H1 (cell line): ENCODE results near the gene IL36RN. TPM values are rescaled to one million over a fixed set of nuclear protein-coding genes. Genes with fewer than 3 reads are reported as not detected.

Experiments used
- CTCF ChIA-PET: fragments of 300-600 bp; sonication (Branson Sonifier 250); formaldehyde crosslinking; loops from one replicate; lab custom pipeline; 2021; ENCODE audit not compliant: partially characterized antibody; lab: Charles Lee
- POLR2A ChIA-PET: fragments of 300-600 bp; sonication (Branson Sonifier 250); formaldehyde crosslinking; loops from one replicate; lab custom pipeline; 2021; ENCODE audit warnings: inconsistent platforms; ENCODE audit not compliant: partially characterized antibody; lab: Charles Lee
- DNase-seq, 2 experiments: peaks; one replicate each; pipeline versions ENCODE4 v3.0.0 to v3.0.0-alpha.2; 2010 to 2022; ENCODE audit warnings: low spot score in 2 of 2, low read depth in 1 of 2, mixed read lengths in 1 of 2
- FAIRE-seq: peaks from 2 replicates; lab custom pipeline; 2011; peaks lifted over from hg19 to GRCh38; lab: Jason Lieb, UNC
- H2AFZ ChIP-seq: 2 replicates; pipeline ENCODE4 v1.8.1; 2012; ENCODE audit warnings: low read length, inconsistent platforms
- H2AK5ac ChIP-seq: 2 replicates; pipeline ENCODE4 v1.6.1; 2013; ENCODE audit warnings: low read depth, low read length
- H2BK120ac ChIP-seq: replicated peaks from 2 replicates; pipeline ENCODE3; 2013; ENCODE audit warnings: low read depth, low read length, inconsistent platforms
- H2BK12ac ChIP-seq: 2 replicates; pipeline ENCODE4 v1.6.1; 2013; ENCODE audit warnings: low read depth, low read length
- H2BK15ac ChIP-seq: 2 replicates; pipeline ENCODE4 v1.6.1; 2013; ENCODE audit warnings: low read length
- H2BK20ac ChIP-seq: 2 replicates; pipeline ENCODE4 v1.6.1; 2013; ENCODE audit warnings: low read length
- H2BK5ac ChIP-seq: 2 replicates; pipeline ENCODE4 v1.6.1; 2013; ENCODE audit warnings: low read depth, low read length
- H3K14ac ChIP-seq: 2 replicates; pipeline ENCODE4 v1.6.1; 2013; ENCODE audit warnings: inconsistent platforms; ENCODE audit not compliant: insufficient read length
- H3K18ac ChIP-seq: 2 replicates; pipeline ENCODE4 v1.6.1; 2013; ENCODE audit warnings: low read length; ENCODE audit errors: extremely low read depth
- H3K23ac ChIP-seq: 2 replicates; pipeline ENCODE4 v1.6.1; 2013; ENCODE audit warnings: inconsistent platforms; ENCODE audit not compliant: insufficient read length
- H3K23me2 ChIP-seq: 2 replicates; pipeline ENCODE4 v1.6.1; 2013; ENCODE audit warnings: low read depth, low read length
- H3K27ac ChIP-seq: 2 replicates; pipeline ENCODE4 v1.6.1; 2011; ENCODE audit warnings: low read depth, low read length, inconsistent platforms
- H3K27me3 ChIP-seq, 4 experiments: replicated peaks in 1 of 4; 1 replicate in 1 of 4; 2 replicates in 3 of 4; pipeline versions ENCODE4 v1.6.1 to v1.8.1; 2011 to 2013; ENCODE audit warnings: low read length in 3 of 4, mild to moderate bottlenecking in 3 of 4, inconsistent platforms in 2 of 4, mixed read lengths in 2 of 4, moderate library complexity in 1 of 4; ENCODE audit not compliant: control insufficient read depth in 3 of 4, insufficient read depth in 3 of 4; ENCODE audit errors: extremely low read depth in 1 of 4
- H3K36me3 ChIP-seq, 4 experiments: 2 replicates each; pipeline versions ENCODE4 v1.6.1 to v1.8.1; 2011 to 2013; ENCODE audit warnings: mild to moderate bottlenecking in 4 of 4, low read length in 3 of 4, moderate library complexity in 2 of 4, control low read depth in 1 of 4, inconsistent platforms in 1 of 4; ENCODE audit not compliant: insufficient read depth in 4 of 4, control insufficient read depth in 2 of 4
- H3K4ac ChIP-seq: replicated peaks from 2 replicates; pipeline ENCODE3; 2013; ENCODE audit warnings: low read length, low read depth, mixed read lengths, inconsistent platforms; ENCODE audit not compliant: insufficient read length
- H3K4me1 ChIP-seq, 4 experiments: replicated peaks in 1 of 4; 1 replicate in 1 of 4; 2 replicates in 3 of 4; pipeline versions ENCODE4 v1.6.1 to v1.8.1; 2011 to 2013; ENCODE audit warnings: low read length in 3 of 4, inconsistent platforms in 2 of 4, mixed read lengths in 1 of 4; ENCODE audit not compliant: insufficient read depth in 4 of 4, control insufficient read depth in 3 of 4
- H3K4me2 ChIP-seq, 2 experiments: 2 replicates each; pipeline versions ENCODE4 v1.6.1 to v1.8.1; 2011 to 2013; ENCODE audit warnings: low read depth in 2 of 2, low read length in 2 of 2, control low read depth in 1 of 2, inconsistent platforms in 1 of 2, mild to moderate bottlenecking in 1 of 2; ENCODE audit not compliant: insufficient read depth in 1 of 2
- H3K4me3 ChIP-seq, 4 experiments: fragments of 200-600, 300-600 bp in 1 of 4; sonication (generic), shearing (Covaris generic), sonication (Bioruptor Twin) in 1 of 4; 2 replicates each; pipeline versions ENCODE4 v1.5.1 to v1.8.1; 2011 to 2016; ENCODE audit warnings: low read length in 4 of 4, low read depth in 3 of 4, control low read depth in 2 of 4, inconsistent platforms in 2 of 4, mild to moderate bottlenecking in 2 of 4, mixed read lengths in 1 of 4, moderate library complexity in 1 of 4; ENCODE audit not compliant: insufficient read depth in 2 of 4; ENCODE audit errors: extremely low read depth in 1 of 4
- H3K56ac ChIP-seq: replicated peaks from 2 replicates; pipeline ENCODE3; 2013; ENCODE audit warnings: low read depth, mild to moderate bottlenecking, mixed read lengths, low read length, inconsistent platforms; ENCODE audit not compliant: insufficient read length
- H3K79me1 ChIP-seq: 2 replicates; pipeline ENCODE4 v1.6.1; 2013; ENCODE audit warnings: low read depth, low read length, control low read depth
- H3K79me2 ChIP-seq, 2 experiments: 2 replicates each; pipeline versions ENCODE4 v1.6.1 to v1.8.1; 2012 to 2013; ENCODE audit warnings: low read length in 2 of 2, mild to moderate bottlenecking in 2 of 2, inconsistent platforms in 1 of 2; ENCODE audit not compliant: insufficient read depth in 2 of 2, control insufficient read depth in 1 of 2
- H3K9ac ChIP-seq, 4 experiments: replicated peaks in 1 of 4; 1 replicate in 1 of 4; 2 replicates in 3 of 4; pipeline versions ENCODE4 v1.6.1 to v1.8.1; 2011 to 2013; ENCODE audit warnings: low read depth in 3 of 4, low read length in 3 of 4, control low read depth in 2 of 4, mild to moderate bottlenecking in 2 of 4, moderate library complexity in 2 of 4, inconsistent platforms in 1 of 4; ENCODE audit errors: extremely low read depth in 1 of 4
- H3K9me3 ChIP-seq, 2 experiments: 2 replicates each; pipeline versions ENCODE4 v1.6.1 to v1.8.1; 2012 to 2013; ENCODE audit warnings: mild to moderate bottlenecking in 2 of 2, moderate library complexity in 2 of 2, control low read depth in 1 of 2, inconsistent platforms in 1 of 2, low read depth in 1 of 2, low read length in 1 of 2, mixed read lengths in 1 of 2; ENCODE audit not compliant: insufficient read depth in 2 of 2
- H4K20me1 ChIP-seq, 2 experiments: replicated peaks in 1 of 2; 2 replicates each; pipeline versions ENCODE3 to v1.8.1; 2011 to 2013; ENCODE audit warnings: inconsistent platforms in 2 of 2, low read length in 2 of 2, mild to moderate bottlenecking in 1 of 2; ENCODE audit not compliant: insufficient read depth in 2 of 2, control insufficient read depth in 1 of 2
- H4K5ac ChIP-seq: 2 replicates; pipeline ENCODE4 v1.6.1; 2013; ENCODE audit warnings: low read length, low read depth, mixed read lengths, inconsistent platforms; ENCODE audit not compliant: insufficient read length
- H4K8ac ChIP-seq: 2 replicates; pipeline ENCODE4 v1.8.0; 2013; ENCODE audit warnings: mild to moderate bottlenecking, moderate library complexity, low read length, inconsistent platforms; ENCODE audit not compliant: insufficient read depth; ENCODE audit errors: extremely low read depth
- H4K91ac ChIP-seq: replicated peaks from 2 replicates; pipeline ENCODE3; 2013; ENCODE audit warnings: low read length, mixed read lengths, inconsistent platforms; ENCODE audit not compliant: insufficient read length
- BACH1 ChIP-seq: IDR thresholded peaks from 2 replicates; pipeline ENCODE4 v1.6.1; 2012; ENCODE audit warnings: low read length, improper control_type of control experiment
- CHD2 ChIP-seq: IDR thresholded peaks from 2 replicates; pipeline ENCODE4 v1.6.1; 2012; ENCODE audit warnings: low read length, improper control_type of control experiment
- EP300 ChIP-seq, 2 experiments: IDR thresholded peaks; 1 replicate in 1 of 2; 2 replicates in 1 of 2; pipeline ENCODE4 v1.6.1; 2011 to 2012; ENCODE audit warnings: low read depth in 2 of 2, low read length in 2 of 2, mild to moderate bottlenecking in 2 of 2, borderline replicate concordance in 1 of 2, inconsistent platforms in 1 of 2, moderate library complexity in 1 of 2
- GTF2F1 ChIP-seq: IDR thresholded peaks from 2 replicates; pipeline ENCODE4 v1.6.1; 2012; ENCODE audit warnings: low read depth, low read length, improper control_type of control experiment, borderline replicate concordance
- JUN ChIP-seq: IDR thresholded peaks from 2 replicates; pipeline ENCODE4 v1.6.1; 2011; ENCODE audit warnings: low read depth, mild to moderate bottlenecking, improper control_type of control experiment, low read length
- JUND ChIP-seq: IDR thresholded peaks from 2 replicates; pipeline ENCODE4 v1.6.1; 2011; ENCODE audit warnings: mild to moderate bottlenecking, improper control_type of control experiment, low read length
- KDM4A ChIP-seq: IDR thresholded peaks from one replicate; pipeline ENCODE4 v1.7.1; 2012; ENCODE audit warnings: low read depth, mild to moderate bottlenecking, moderate library complexity, low read length, inconsistent platforms; ENCODE audit not compliant: severe bottlenecking
- MAFK ChIP-seq: IDR thresholded peaks from 2 replicates; pipeline ENCODE4 v1.6.1; 2012; ENCODE audit warnings: low read depth, mild to moderate bottlenecking, improper control_type of control experiment, low read length
- MAX ChIP-seq: IDR thresholded peaks from 2 replicates; pipeline ENCODE4 v1.6.1; 2012; ENCODE audit warnings: inconsistent platforms
- NANOG ChIP-seq: IDR thresholded peaks from 2 replicates; pipeline ENCODE4 v1.6.1; 2011; ENCODE audit warnings: low read length, low read depth, mild to moderate bottlenecking, inconsistent platforms; ENCODE audit not compliant: insufficient read depth, poor library complexity, severe bottlenecking
- RFX5 ChIP-seq: IDR thresholded peaks from 2 replicates; pipeline ENCODE4 v1.6.1; 2011; ENCODE audit warnings: low read depth, low read length, improper control_type of control experiment, borderline replicate concordance
- RNF2 ChIP-seq: fragments of 200-900, 300-1000 bp; sonication (generic); IDR thresholded peaks from 2 replicates; pipeline ENCODE4 v1.7.1; 2016; ENCODE audit warnings: borderline replicate concordance, low read depth, mild to moderate bottlenecking, antibody characterized with exemption, low read length; ENCODE audit not compliant: poor library complexity, severe bottlenecking; ENCODE audit errors: missing control alignments
- SIRT6 ChIP-seq: IDR thresholded peaks from one replicate; pipeline ENCODE4 v1.7.1; 2012; ENCODE audit warnings: low read length, inconsistent platforms
- TBP ChIP-seq: IDR thresholded peaks from 2 replicates; pipeline ENCODE4 v1.6.1; 2011; ENCODE audit warnings: low read depth, low read length, improper control_type of control experiment
- WGBS, 2 experiments: shearing (Covaris generic) in 1 of 2; methylation state at CpG; one replicate each; pipeline versions ENCODE4 v1.1.6 to v1.1.7; 2013 to 2015; ENCODE audit warnings: low lambda C conversion rate in 2 of 2, mixed read lengths in 2 of 2, inconsistent platforms in 1 of 2, low coverage in 1 of 2, missing lambda C conversion rate in 1 of 2; ENCODE audit not compliant: insufficient replicate concordance in 2 of 2, insufficient coverage in 1 of 2, insufficient read length in 1 of 2; ENCODE audit errors: extremely low coverage in 1 of 2, missing lambda C conversion rate in 1 of 2; 5-methylcytosine and 5-hydroxymethylcytosine counted together
- polyA plus RNA-seq, 7 experiments: library from polyadenylated mRNA; depleted of rRNA in 3 of 7; stranded (reverse) in 5 of 7; unstranded in 2 of 7; fragments of >200 nt in 5 of 7; fragments of 200-250 nt in 2 of 7; gene quantifications; 1 replicate in 5 of 7; 2 replicates in 1 of 7; 4 replicates in 1 of 7; pipeline versions ENCODE4 v1.2.1 to v1.2.3, GENCODE V29; 2011 to 2013; ENCODE audit warnings: missing spikeins in 2 of 7, mixed read lengths in 2 of 7
- total RNA-seq: library from RNA; stranded (reverse); fragmentation: NEBNext Ultra II Directional; extraction: Animal tissue kit (Norgen Biotek cat#: 25700); gene quantifications from 2 replicates; pipeline ENCODE4 v1.2.1, GENCODE V29; 2021

Gene IL36RN
- total and polyA plus RNA-seq, 2 of the 8 experiments (the other 6 are each of a cell fraction or from before 2014, with no cell fraction given): not detected

DNA sequence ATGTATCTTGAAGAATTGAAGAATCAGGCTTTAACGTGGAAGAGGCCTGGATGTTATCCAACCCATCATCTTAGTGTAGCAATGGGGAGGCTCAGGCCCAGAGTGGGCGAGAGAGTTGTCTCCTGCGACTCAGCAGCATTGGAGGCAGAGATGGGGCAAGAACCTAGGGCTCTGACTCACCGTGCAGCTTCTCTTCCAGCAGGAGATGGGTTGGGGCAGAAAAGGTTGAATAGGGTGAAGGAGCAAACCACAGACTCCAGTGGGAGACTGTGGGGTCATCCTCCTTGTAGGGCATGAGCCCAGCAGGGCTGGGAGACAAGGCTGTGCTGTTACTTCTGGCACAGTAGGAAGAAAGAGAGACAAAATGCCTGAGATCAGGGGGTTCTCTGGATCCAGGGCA is 1.4 kb downstream of the IL36RN start:
- no peak overlapping the region for H2BK15ac ChIP-seq
- no peak overlapping the region for H4K91ac ChIP-seq
- H2BK12ac ChIP-seq: no peak overlapping the region
- no peak overlapping the region for H2AFZ ChIP-seq
- H3K79me1 ChIP-seq: no peaks in the 10 kb centered on the region
- H2AK5ac ChIP-seq: no peak overlapping the region
- H3K14ac ChIP-seq: no peak overlapping the region
- no peaks in the 10 kb centered on the region for H3K4me1 ChIP-seq
- no peak overlapping the region for H3K27ac ChIP-seq
- no peak overlapping the region for H3K9ac ChIP-seq
- H2BK120ac ChIP-seq: no peak overlapping the region
- H3K36me3 ChIP-seq: no peaks in the 10 kb centered on the region
- DNase-seq (no peak), FAIRE-seq (no peak)
- no peak overlapping the region for H3K23ac ChIP-seq
- H4K5ac ChIP-seq: no peak overlapping the region
- no peak overlapping the region for H2BK20ac ChIP-seq
- no peak overlapping the region for H3K18ac ChIP-seq
- POLR2A ChIA-PET: interaction anchor here (0.9 kb wide), 1 partner anchor 138 kb away, joined by 3 read pairs; no protein-coding TSS in a partner anchor
- H3K23me2 ChIP-seq: no peaks in the 10 kb centered on the region; the same call in 1 of the 2 replicates
- H3K27me3 ChIP-seq: no peaks in the 10 kb centered on the region
- 86% methylated on average over 4 of the region's 4 CpGs; no CpG with 5 or more reads in 1 of the 2 experiments for WGBS, 2 experiments
- no peaks in the 10 kb centered on the region for H3K79me2 ChIP-seq
- no peak overlapping the region for H4K8ac ChIP-seq
- H3K4ac ChIP-seq: no peak overlapping the region
- H4K20me1 ChIP-seq: peaks cover 0 to 2% of the 10 kb centered on the region in 2 experiments
- no peak overlapping the region for H3K56ac ChIP-seq
- peaks cover 4 to 8% of the 10 kb centered on the region in 2 experiments; a peak in 1 of 4 replicates for H3K9me3 ChIP-seq
- CTCF ChIA-PET: interaction anchor here (1.2 kb wide), 1 partner anchor 81 kb away, joined by 3 read pairs; no protein-coding TSS in a partner anchor
- H2BK5ac ChIP-seq: no peak overlapping the region
- no peak overlapping the region; a peak in 1 of 4 replicates for H3K4me2 ChIP-seq
- no peak overlapping the region for H3K4me3 ChIP-seq
- TF ChIP-seq MAFK: no peak
- no peak for TF ChIP-seq BACH1
- TF ChIP-seq MAX: no peak
- TF ChIP-seq RNF2: no peak
- TF ChIP-seq JUN: no peak
- TF ChIP-seq JUND: no peak
- TF ChIP-seq NANOG: no peak
- TF ChIP-seq RFX5: no peak
- TF ChIP-seq EP300 (IDR thresholded peaks at IDR 0.05; ENCODE audit: borderline replicate concordance in 1 of 2, low read depth in 2 of 2, low read length in 2 of 2): no peak
- no peak for TF ChIP-seq CHD2
- no peak for TF ChIP-seq SIRT6
- TF ChIP-seq TBP: no peak
- TF ChIP-seq KDM4A: no peak
- TF ChIP-seq GTF2F1: no peak
